Ishikawa (cell line): ENCODE data around the gene PCBP4.

ENCODE experiments used
- EP300 ChIP-seq: IDR thresholded peaks from 2 replicates; pipeline ENCODE4 v1.6.1; 2012; ENCODE audit warnings: borderline replicate concordance
- TF ChIP-seq, protein P1 (sequence below): IDR thresholded peaks from 2 replicates; pipeline ENCODE4 v1.6.1; 2012; ENCODE audit warnings: low read depth, mild to moderate bottlenecking

DNA sequence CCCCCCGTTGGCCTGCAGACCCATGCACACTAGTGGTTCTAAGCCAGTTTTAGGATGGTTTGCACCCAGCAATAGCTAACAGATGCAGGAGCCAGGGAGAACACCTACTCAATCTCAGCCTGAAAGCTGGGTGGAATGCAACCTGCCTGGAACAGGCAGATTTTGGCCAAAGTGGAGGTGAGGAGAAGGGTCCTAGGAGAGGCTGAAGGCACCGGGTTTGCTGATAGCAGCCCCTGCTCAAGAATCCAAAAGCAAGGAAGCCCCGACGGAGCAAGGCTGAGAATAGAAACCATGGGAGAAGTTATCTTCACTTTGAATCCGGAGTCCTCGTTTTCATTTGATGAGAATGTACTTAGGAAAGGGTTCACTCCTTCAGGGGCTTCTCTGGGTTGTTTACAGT, 35.5 kb downstream of the PCBP4 start:
- TF ChIP-seq EP300: no peak
- TF ChIP-seq, protein P1, sequence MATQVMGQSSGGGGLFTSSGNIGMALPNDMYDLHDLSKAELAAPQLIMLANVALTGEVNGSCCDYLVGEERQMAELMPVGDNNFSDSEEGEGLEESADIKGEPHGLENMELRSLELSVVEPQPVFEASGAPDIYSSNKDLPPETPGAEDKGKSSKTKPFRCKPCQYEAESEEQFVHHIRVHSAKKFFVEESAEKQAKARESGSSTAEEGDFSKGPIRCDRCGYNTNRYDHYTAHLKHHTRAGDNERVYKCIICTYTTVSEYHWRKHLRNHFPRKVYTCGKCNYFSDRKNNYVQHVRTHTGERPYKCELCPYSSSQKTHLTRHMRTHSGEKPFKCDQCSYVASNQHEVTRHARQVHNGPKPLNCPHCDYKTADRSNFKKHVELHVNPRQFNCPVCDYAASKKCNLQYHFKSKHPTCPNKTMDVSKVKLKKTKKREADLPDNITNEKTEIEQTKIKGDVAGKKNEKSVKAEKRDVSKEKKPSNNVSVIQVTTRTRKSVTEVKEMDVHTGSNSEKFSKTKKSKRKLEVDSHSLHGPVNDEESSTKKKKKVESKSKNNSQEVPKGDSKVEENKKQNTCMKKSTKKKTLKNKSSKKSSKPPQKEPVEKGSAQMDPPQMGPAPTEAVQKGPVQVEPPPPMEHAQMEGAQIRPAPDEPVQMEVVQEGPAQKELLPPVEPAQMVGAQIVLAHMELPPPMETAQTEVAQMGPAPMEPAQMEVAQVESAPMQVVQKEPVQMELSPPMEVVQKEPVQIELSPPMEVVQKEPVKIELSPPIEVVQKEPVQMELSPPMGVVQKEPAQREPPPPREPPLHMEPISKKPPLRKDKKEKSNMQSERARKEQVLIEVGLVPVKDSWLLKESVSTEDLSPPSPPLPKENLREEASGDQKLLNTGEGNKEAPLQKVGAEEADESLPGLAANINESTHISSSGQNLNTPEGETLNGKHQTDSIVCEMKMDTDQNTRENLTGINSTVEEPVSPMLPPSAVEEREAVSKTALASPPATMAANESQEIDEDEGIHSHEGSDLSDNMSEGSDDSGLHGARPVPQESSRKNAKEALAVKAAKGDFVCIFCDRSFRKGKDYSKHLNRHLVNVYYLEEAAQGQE: no peak
